HEK293 (cell line): ENCODE measurements around the gene ALDH3A1.

Experiments used
- CTCF ChIA-PET: fragments of 350-600 bp; formaldehyde crosslinking; extraction: SDS; loops from one replicate; lab custom pipeline; 2021; ENCODE audit warnings: antibody characterized with exemption; lab: Yijun Ruan, JAX
- POLR2A ChIA-PET: fragments of 300-600 bp; formaldehyde crosslinking; extraction: SDS; loops from one replicate; lab custom pipeline; 2020; ENCODE audit warnings: antibody characterized with exemption, inconsistent platforms; lab: Yijun Ruan, JAX
- H3K27ac ChIP-seq: fragments of 200-500 bp; sonication (Bioruptor generic); 2 replicates; pipeline ENCODE4 v1.5.1; 2014; ENCODE audit warnings: low read depth, low read length, control low read depth, inconsistent platforms; ENCODE audit errors: extremely low read depth
- H3K36me3 ChIP-seq, 2 experiments: fragments of 200-500 bp in 1 of 2; sonication (Bioruptor generic) in 1 of 2; 1 replicate in 1 of 2; 2 replicates in 1 of 2; pipeline ENCODE4 v1.5.1; 2014 to 2017; ENCODE audit warnings: inconsistent platforms in 2 of 2, low read length in 2 of 2; ENCODE audit not compliant: control insufficient read depth in 2 of 2, insufficient read depth in 1 of 2
- H3K4me1 ChIP-seq: fragments of 200-500 bp; sonication (Bioruptor generic); 2 replicates; pipeline ENCODE4 v1.5.1; 2014; ENCODE audit warnings: mild to moderate bottlenecking, low read length, inconsistent platforms; ENCODE audit not compliant: control insufficient read depth, insufficient read depth
- H3K4me3 ChIP-seq: 2 replicates; pipeline ENCODE4 v1.5.1; 2011; ENCODE audit warnings: low read depth, mild to moderate bottlenecking, control low read depth, low read length, moderate library complexity
- H3K9me3 ChIP-seq: fragments of 200-500 bp; sonication (Bioruptor generic); 2 replicates; pipeline ENCODE4 v1.5.1; 2014; ENCODE audit warnings: low read depth, low read length, inconsistent platforms; ENCODE audit not compliant: control insufficient read depth, insufficient read depth
- EGR2 ChIP-seq: fragments of 450-650 bp; formaldehyde crosslinking; IDR thresholded peaks from 2 replicates; pipeline ENCODE4 v1.5.1; 2016; ENCODE audit warnings: low read depth, missing biosample characterization, missing genetic modification characterization
- HIC1 ChIP-seq: fragments of 450-650 bp; formaldehyde crosslinking; IDR thresholded peaks from 2 replicates; pipeline ENCODE4 v1.5.1; 2016; ENCODE audit warnings: missing biosample characterization, missing genetic modification characterization
- MZF1 ChIP-seq: fragments of 450-650 bp; formaldehyde crosslinking; IDR thresholded peaks from 2 replicates; pipeline ENCODE4 v1.5.1; 2017; ENCODE audit warnings: missing biosample characterization, missing genetic modification characterization, borderline replicate concordance
- OVOL3 ChIP-seq: fragments of 450-650 bp; formaldehyde crosslinking; IDR thresholded peaks from 2 replicates; pipeline ENCODE4 v1.5.1; 2016; ENCODE audit warnings: missing biosample characterization, missing genetic modification characterization
- PATZ1 ChIP-seq: fragments of 450-650 bp; formaldehyde crosslinking; IDR thresholded peaks from 2 replicates; pipeline ENCODE4 v1.5.1; 2016; ENCODE audit warnings: missing biosample characterization, missing genetic modification characterization
- TRIM28 ChIP-seq: IDR thresholded peaks from 2 replicates; pipeline ENCODE4 v1.6.1; 2011; ENCODE audit warnings: low read length, control low read depth, borderline replicate concordance
- TSHZ1 ChIP-seq: fragments of 450-650 bp; formaldehyde crosslinking; IDR thresholded peaks from 2 replicates; pipeline ENCODE4 v1.5.1; 2016; ENCODE audit warnings: missing biosample characterization, missing genetic modification characterization, borderline replicate concordance
- WT1 ChIP-seq: fragments of 450-650 bp; formaldehyde crosslinking; IDR thresholded peaks from 2 replicates; pipeline ENCODE4 v1.5.1; 2016; ENCODE audit warnings: missing biosample characterization, missing genetic modification characterization
- ZBTB8A ChIP-seq: fragments of 450-650 bp; formaldehyde crosslinking; IDR thresholded peaks from 2 replicates; pipeline ENCODE4 v1.5.1; 2016; ENCODE audit warnings: missing biosample characterization, missing genetic modification characterization
- ZNF10 ChIP-seq: fragments of 450-650 bp; formaldehyde crosslinking; IDR thresholded peaks from 2 replicates; pipeline ENCODE4 v1.5.1; 2017; ENCODE audit warnings: missing biosample characterization, missing genetic modification characterization
- ZNF157 ChIP-seq: fragments of 450-650 bp; formaldehyde crosslinking; IDR thresholded peaks from 2 replicates; pipeline ENCODE4 v1.5.1; 2016; ENCODE audit warnings: missing biosample characterization, missing genetic modification characterization
- ZNF221 ChIP-seq: fragments of 450-650 bp; formaldehyde crosslinking; IDR thresholded peaks from 2 replicates; pipeline ENCODE4 v1.5.1; 2017; ENCODE audit warnings: missing biosample characterization, missing genetic modification characterization, borderline replicate concordance
- ZNF248 ChIP-seq: fragments of 450-650 bp; formaldehyde crosslinking; IDR thresholded peaks from 2 replicates; pipeline ENCODE4 v1.5.1; 2017; ENCODE audit warnings: missing biosample characterization, missing genetic modification characterization
- ZNF280C ChIP-seq: fragments of 450-650 bp; formaldehyde crosslinking; IDR thresholded peaks from 2 replicates; pipeline ENCODE4 v1.5.1; 2016; ENCODE audit warnings: missing biosample characterization, missing genetic modification characterization
- ZNF292 ChIP-seq: fragments of 450-650 bp; formaldehyde crosslinking; IDR thresholded peaks from 2 replicates; pipeline ENCODE4 v1.5.1; 2016; ENCODE audit warnings: low read depth, missing biosample characterization, missing genetic modification characterization, borderline replicate concordance
- ZNF391 ChIP-seq: fragments of 450-650 bp; formaldehyde crosslinking; IDR thresholded peaks from 2 replicates; pipeline ENCODE4 v1.5.1; 2016; ENCODE audit warnings: low read depth, missing biosample characterization, missing genetic modification characterization, borderline replicate concordance
- ZNF449 ChIP-seq: fragments of 450-650 bp; formaldehyde crosslinking; IDR thresholded peaks from 2 replicates; pipeline ENCODE4 v1.5.1; 2017; ENCODE audit warnings: missing biosample characterization, mild to moderate bottlenecking, missing genetic modification characterization, moderate library complexity
- ZNF501 ChIP-seq: fragments of 450-650 bp; formaldehyde crosslinking; IDR thresholded peaks from 2 replicates; pipeline ENCODE4 v1.5.1; 2016; ENCODE audit warnings: missing biosample characterization, missing genetic modification characterization
- ZNF529 ChIP-seq: fragments of 450-650 bp; formaldehyde crosslinking; IDR thresholded peaks from 2 replicates; pipeline ENCODE4 v1.5.1; 2017; ENCODE audit warnings: missing genetic modification characterization, missing biosample characterization; ENCODE audit not compliant: insufficient replicate concordance
- ZNF585B ChIP-seq: fragments of 450-650 bp; formaldehyde crosslinking; IDR thresholded peaks from 2 replicates; pipeline ENCODE4 v1.5.1; 2016; ENCODE audit warnings: missing biosample characterization, missing genetic modification characterization
- ZNF629 ChIP-seq: fragments of 450-650 bp; formaldehyde crosslinking; IDR thresholded peaks from 2 replicates; pipeline ENCODE4 v1.5.1; 2017; ENCODE audit warnings: missing biosample characterization, missing genetic modification characterization
- ZNF645 ChIP-seq: fragments of 450-650 bp; formaldehyde crosslinking; IDR thresholded peaks from 2 replicates; pipeline ENCODE4; 2016; ENCODE audit warnings: missing biosample characterization, missing genetic modification characterization
- ZNF76 ChIP-seq: fragments of 450-650 bp; formaldehyde crosslinking; IDR thresholded peaks from 2 replicates; pipeline ENCODE4; 2016; ENCODE audit warnings: low read depth, missing biosample characterization, missing genetic modification characterization, borderline replicate concordance

Gene ALDH3A1

GRCh38 chr17:19713462-19713861, 34.6 kb downstream of the ALDH3A1 start:
- no peak overlapping the region for H3K27ac ChIP-seq
- TF ChIP-seq ZNF449 (no peak), ZNF10 (no peak), ZNF221 (no peak), ZNF585B (tag by site-specific recombination) (no peak), ZBTB8A (tag by site-specific recombination) (no peak), OVOL3 (no peak), MZF1 (no peak), ZNF629 (tag by site-specific recombination) (no peak), ZNF248 (tag by site-specific recombination) (no peak)
- TF ChIP-seq, all 188 proteins: peak for 0
- CTCF ChIA-PET: interaction anchor here (0.7 kb wide), 1 partner anchor 196 kb away, joined by 3 read pairs; no protein-coding TSS in a partner anchor
- Histone ChIP-seq H3K4me3 (no peak overlapping the region), H3K9me3 (no peaks in the 10 kb centered on the region), H3K4me1 (no peaks in the 10 kb centered on the region), H3K36me3 (no peaks in the 10 kb centered on the region)
- POLR2A ChIA-PET: no interaction called here

GRCh38 chr17:19712436-19713004, 35.6 kb downstream of the ALDH3A1 start:
- no peaks in the 10 kb centered on the region for H3K4me1 ChIP-seq
- no peak overlapping the region for H3K27ac ChIP-seq
- no peak overlapping the region for H3K4me3 ChIP-seq
- no peaks in the 10 kb centered on the region for H3K36me3 ChIP-seq
- ChIA-PET POLR2A (no interaction called here), CTCF (no interaction called here)
- no peaks in the 10 kb centered on the region for H3K9me3 ChIP-seq
- no peak for TF ChIP-seq WT1
- TF ChIP-seq ZNF292 (tag by site-specific recombination): no peak
- no peak for TF ChIP-seq ZNF501 (tag by site-specific recombination)
- no peak for TF ChIP-seq ZNF645 (tag by site-specific recombination)
- TF ChIP-seq ZNF529 (tag by site-specific recombination): no peak
- no peak for TF ChIP-seq PATZ1 (tag by site-specific recombination)
- no peak for TF ChIP-seq TRIM28
- TF ChIP-seq EGR2 (tag by site-specific recombination): no peak
- TF ChIP-seq ZNF76 (tag by site-specific recombination): no peak
- no peak for TF ChIP-seq ZNF157 (tag by site-specific recombination)
- no peak for TF ChIP-seq ZNF280C
- no peak for TF ChIP-seq HIC1 (tag by site-specific recombination)
- no peak for TF ChIP-seq TSHZ1 (tag by site-specific recombination)
- no peak for TF ChIP-seq ZNF391 (tag by site-specific recombination)
- no peak for TF ChIP-seq ZNF221
